NB4 (cell line): ENCODE measurements around the gene KRTAP10-4.

Experiments
- DNase-seq: peaks from one replicate; pipeline ENCODE4 v3.0.0; 2010; ENCODE audit warnings: low read depth
- H3K4me3 ChIP-seq: one replicate; pipeline ENCODE4 v1.5.1; 2011; ENCODE audit warnings: mild to moderate bottlenecking, low read depth, low read length, moderate library complexity
- MYC ChIP-seq: IDR thresholded peaks from 2 replicates; pipeline ENCODE4 v1.6.1; 2011; ENCODE audit warnings: low read depth, low read length
- POLR2A ChIP-seq: IDR thresholded peaks from 2 replicates; pipeline ENCODE4 v1.6.1; 2011; ENCODE audit warnings: mild to moderate bottlenecking; ENCODE audit not compliant: insufficient read length; ENCODE audit errors: extremely low read depth
- TF ChIP-seq, protein P1 (sequence below): IDR thresholded peaks from one replicate; pipeline ENCODE4 v1.5.1; 2012; ENCODE audit warnings: low read depth, low read length
- TF ChIP-seq, protein P2 (sequence below): IDR thresholded peaks from 2 replicates; pipeline ENCODE4 v1.6.1; 2011; ENCODE audit warnings: low read depth, low read length

The KRTAP10-4 gene

DNA sequence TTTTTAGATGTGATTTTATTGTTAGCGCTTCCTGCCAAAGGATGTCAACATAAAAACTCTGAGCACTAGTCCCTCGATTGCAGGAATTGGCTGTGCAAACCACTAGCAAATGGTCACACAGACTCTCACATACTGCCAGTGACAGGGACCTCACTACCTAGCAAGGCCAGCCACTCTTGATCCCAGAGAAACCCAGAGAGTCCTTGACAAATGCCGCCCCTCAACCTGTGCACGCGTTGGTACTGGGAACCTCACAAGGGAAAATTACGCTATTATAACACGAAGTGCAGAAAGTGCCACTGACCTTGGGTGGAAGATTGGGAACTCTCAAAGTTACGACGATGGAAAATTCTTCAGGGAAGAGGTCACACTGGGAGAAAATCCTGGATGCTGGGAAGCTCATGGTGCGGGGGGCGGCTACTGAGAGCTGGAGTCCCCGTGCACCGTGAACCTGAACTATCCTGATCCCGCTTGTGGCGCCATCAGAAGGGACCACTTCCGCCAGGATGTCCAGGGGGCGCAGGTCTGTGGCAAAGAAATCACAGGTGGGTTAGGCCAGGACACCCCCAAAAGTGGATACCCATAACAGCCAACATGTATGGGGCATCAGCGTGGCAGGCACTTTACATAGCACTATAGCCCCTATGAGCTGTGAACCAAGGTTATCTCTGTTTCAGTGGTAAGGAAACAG is 5.9 kb upstream of the KRTAP10-4 start:
- no peak overlapping the region for H3K4me3 ChIP-seq
- no peak for DNase-seq
- TF ChIP-seq, protein P1, sequence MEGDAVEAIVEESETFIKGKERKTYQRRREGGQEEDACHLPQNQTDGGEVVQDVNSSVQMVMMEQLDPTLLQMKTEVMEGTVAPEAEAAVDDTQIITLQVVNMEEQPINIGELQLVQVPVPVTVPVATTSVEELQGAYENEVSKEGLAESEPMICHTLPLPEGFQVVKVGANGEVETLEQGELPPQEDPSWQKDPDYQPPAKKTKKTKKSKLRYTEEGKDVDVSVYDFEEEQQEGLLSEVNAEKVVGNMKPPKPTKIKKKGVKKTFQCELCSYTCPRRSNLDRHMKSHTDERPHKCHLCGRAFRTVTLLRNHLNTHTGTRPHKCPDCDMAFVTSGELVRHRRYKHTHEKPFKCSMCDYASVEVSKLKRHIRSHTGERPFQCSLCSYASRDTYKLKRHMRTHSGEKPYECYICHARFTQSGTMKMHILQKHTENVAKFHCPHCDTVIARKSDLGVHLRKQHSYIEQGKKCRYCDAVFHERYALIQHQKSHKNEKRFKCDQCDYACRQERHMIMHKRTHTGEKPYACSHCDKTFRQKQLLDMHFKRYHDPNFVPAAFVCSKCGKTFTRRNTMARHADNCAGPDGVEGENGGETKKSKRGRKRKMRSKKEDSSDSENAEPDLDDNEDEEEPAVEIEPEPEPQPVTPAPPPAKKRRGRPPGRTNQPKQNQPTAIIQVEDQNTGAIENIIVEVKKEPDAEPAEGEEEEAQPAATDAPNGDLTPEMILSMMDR: no peak
- TF ChIP-seq, protein P2, sequence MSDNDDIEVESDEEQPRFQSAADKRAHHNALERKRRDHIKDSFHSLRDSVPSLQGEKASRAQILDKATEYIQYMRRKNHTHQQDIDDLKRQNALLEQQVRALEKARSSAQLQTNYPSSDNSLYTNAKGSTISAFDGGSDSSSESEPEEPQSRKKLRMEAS: no peak
- TF ChIP-seq MYC (no peak), POLR2A (no peak)

DNA sequence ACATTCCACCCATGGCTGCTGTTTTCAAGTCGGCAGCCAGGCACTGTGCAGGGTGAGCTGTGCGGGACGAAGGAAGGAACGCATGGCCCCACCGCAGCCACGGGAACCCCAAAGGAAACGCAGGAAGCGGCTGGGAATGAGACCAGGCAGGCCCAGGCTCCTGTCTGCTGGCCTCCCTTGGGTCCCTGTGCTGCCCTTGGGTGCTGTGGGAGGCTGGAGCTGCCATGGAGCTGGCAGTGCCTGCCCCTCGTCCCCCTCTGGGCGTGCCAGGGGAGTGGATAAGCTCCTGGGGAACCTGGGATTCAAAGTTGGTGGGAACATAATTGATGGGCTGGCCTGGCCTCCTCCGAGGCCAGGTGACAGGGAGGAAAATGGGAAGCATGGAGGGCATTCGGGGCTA is 5.3 kb upstream of the KRTAP10-4 start:
- DNase-seq: no peak
- TF ChIP-seq, protein P1: no peak
- TF ChIP-seq POLR2A (no peak), MYC (no peak)
- TF ChIP-seq, protein P2: no peak
- no peak overlapping the region for H3K4me3 ChIP-seq

GRCh38 chr21:44568667-44569556 is 4.6 kb upstream of the KRTAP10-4 start:
- no peak for DNase-seq
- TF ChIP-seq, protein P2: no peak
- TF ChIP-seq MYC (no peak), POLR2A (no peak)
- no peak overlapping the region for H3K4me3 ChIP-seq

DNA sequence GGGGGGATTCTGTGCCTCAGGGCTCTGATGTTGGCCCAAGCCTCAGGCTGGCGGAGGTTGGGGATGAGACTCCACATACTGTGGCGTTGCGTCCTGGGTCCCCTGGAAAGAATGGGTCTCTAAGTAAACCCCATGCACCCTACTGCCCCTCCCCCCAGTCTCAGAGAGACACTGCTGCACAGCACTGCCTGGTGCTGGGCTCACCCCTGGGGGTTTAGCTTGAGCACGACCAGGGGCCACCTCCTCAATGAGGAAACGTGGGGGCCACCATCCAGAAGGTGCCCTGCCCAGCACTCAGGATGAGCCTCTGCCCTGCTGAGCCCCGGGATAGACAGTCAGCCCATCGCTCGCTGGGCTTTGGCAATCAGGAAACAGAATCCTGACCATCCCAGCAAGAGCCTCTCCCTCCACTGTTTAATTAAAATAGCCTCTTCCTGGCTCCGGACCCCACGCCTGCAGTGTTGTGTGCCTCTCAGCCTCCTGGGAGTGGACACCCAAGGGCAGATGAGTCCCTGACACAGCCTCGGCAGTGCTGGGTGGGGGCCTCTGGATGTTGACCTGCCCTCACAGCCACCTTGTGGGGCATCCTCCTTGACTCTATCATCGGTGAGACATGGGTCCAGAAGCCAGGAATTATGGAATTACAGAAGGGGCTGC is 3.5 kb upstream of the KRTAP10-4 start:
- DNase-seq: no peak
- no peak overlapping the region for H3K4me3 ChIP-seq
- TF ChIP-seq, protein P2: no peak
- TF ChIP-seq MYC (no peak), POLR2A (no peak)
- TF ChIP-seq, protein P1: no peak

DNA sequence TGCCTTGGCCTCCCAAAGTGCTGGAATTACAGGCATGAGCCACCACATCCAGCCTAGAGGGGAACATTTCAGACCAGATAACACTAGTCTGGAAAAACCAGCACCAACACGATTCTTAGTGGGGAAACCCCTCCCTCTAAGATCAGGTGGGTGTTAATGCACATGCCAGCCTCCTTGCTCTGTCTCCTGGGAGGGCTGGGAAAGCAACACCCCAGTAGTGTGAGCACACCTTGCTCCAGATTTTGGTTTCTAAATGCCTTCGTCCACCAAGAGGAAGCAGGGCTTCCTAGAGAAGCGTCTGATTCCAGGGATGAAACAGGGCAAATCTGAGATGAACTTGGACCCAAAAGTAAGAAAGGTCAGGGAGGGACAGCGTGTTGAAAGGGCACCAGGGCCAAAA is 2.2 kb upstream of the KRTAP10-4 start:
- no peak for DNase-seq
- H3K4me3 ChIP-seq: no peak overlapping the region
- TF ChIP-seq, protein P1: no peak
- TF ChIP-seq, protein P2: no peak
- TF ChIP-seq POLR2A (no peak), MYC (no peak)
